Fibroblast of peridontal ligament (primary cell): ENCODE data around the gene SOX11.

Experiments
- DNase-seq: peaks from one replicate; pipeline ENCODE4 v3.0.0-alpha.2; 2010; ENCODE audit errors: extremely low read depth

The SOX11 gene

DNA sequence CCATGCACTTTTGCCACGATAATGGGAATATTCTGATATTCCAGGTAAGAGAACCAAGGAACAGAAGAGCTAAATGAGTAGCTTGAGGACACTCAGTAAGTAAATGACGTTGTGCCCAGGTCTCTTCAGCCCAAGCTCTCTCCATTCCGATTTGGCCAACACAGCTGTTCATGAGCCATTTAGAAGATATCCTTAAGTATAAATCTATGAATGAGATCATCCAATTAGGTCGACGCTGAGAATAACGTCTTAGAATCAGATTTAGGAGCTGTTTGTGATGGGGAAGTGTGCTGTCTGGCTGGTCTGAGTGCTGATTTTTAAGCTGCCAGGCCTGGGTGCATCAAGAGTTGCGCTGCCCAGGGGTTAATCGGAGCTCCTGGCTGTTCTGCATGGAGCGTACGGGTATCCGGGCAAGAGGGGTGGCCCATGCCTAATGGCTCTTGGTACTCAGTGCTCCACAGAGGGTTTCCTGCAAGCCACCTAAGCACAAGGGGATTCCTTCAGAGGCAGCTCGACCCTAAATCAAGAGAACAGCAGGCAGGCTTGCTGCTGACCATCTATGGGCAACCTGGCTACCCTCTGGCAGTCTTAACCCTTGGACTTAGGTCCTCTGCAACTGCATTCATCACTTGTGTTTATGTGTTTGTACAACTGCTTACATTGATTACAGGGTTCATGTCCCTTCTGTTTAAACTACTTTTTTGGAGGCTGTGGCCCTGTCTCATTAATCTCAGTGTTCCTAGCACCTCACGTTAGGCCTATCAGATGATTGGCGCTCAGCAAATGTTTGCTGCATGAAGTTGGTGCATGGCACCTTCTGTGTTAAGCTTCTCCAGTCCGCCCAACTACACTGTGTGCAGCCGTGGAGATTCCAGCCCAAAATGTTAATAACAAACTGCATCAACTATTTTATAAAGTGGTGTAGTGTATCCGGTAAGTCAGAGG, 31.9 kb downstream of the SOX11 start:
- DNase-seq, result no peak

DNA sequence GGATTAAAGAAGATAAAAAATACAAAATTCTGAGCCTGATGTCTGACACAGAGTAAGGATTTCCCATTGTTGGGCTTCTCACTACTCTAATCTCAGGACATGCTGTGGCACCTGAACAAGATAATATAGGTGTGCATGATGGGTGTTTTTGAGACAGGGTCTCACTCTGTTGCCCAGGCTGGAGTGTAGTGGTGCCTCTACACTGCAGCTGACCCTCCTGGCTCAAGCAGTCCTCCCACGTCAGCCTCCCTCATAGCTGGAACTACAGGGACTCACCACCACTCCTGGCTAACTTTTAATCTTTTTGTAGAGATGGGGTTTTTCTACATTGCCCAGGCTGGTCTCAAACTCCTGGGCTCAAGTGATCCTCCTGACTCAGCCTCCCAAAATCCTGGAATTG, 32.9 kb downstream of the SOX11 start:
- DNase-seq, result no peak

DNA sequence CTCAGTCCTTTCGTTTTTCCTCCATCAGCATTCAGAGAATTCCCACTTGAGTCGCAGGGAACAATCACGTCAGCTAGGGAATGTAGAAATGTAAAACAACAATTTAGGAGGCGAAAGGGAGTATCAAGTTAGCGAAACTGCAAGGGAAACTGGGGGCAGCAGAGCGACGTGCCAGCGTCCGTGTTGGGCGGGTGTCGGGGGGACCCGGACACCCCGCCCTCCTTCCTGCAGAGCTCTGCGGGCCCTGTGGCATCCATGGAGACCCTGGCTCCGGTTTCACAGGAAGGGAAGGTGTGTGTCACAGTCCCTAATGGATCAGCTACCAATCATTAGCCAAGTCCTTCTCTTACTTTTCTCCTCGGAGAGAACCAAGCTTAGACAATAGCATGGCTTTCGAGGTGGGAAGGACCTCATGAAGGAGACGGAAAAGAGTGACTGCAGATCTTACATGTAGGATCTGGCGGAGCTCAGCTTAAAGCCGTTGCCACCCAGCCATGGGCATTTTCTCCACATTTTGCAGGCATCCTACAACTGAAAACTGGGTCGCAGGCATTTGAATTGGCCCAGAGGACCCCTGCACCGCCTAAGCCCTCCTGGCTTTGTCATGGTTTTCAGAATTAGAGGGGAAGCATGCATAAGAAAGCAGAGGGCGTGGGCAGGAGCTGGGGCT, 33.7 kb downstream of the SOX11 start:
- no peak for DNase-seq

DNA sequence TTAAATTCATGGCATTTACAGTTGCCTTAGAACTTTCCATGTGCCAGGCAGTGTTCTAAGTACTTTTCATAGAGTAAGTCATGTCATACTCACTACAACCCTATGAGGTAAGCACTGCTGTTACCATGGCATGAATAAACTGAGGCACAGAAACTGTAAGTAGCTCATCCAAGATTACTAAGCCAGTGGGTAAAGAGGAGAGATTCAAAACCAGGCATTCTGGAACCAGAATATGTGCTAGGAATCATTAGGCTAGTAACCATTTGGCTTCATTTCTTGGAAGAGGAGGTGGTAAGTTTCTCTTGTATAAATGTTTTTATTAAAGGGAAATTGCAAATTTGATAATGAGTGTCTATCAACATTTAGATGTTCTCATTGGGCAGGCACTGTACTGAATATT, 35.1 kb downstream of the SOX11 start:
- DNase-seq, result no peak

DNA sequence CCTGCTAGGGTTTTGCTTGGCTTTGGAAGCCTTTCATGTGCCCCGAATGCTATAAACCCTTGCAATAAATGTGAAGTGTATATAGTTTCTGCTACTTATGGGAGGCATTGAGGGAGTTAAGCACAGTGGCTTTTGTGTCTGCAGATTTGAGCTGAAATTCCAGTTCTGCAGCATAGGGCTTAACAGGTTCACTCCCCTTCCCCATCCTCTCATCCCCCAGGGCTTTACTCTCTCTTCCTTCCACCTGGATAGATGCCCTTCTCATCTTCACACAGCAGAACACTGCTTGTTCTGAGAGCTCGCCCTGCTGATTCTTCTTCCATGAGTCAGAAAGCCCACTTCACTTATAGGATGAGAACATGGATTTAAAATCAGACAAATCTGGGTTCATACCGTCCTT, 37.2 kb downstream of the SOX11 start:
- DNase-seq, result no peak

DNA sequence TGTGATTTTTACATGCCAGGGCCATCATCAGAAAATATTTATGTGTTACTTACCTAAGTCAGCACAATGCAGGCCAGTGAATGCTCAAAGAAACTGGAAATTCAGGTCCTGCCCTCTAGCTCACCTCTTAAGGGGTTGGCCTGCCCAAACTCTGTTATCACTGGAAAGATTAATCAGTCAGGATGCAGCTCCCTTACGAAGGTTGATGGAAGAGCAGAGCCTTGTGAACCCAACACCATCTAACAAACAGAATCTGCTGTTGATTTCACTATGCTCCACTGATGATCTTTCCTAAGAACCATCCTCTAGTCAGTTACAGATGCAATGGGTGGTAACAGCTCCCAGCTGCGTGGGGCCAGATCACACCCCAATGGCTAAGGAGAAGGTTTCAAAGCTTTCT, 38.2 kb downstream of the SOX11 start:
- no peak for DNase-seq

DNA sequence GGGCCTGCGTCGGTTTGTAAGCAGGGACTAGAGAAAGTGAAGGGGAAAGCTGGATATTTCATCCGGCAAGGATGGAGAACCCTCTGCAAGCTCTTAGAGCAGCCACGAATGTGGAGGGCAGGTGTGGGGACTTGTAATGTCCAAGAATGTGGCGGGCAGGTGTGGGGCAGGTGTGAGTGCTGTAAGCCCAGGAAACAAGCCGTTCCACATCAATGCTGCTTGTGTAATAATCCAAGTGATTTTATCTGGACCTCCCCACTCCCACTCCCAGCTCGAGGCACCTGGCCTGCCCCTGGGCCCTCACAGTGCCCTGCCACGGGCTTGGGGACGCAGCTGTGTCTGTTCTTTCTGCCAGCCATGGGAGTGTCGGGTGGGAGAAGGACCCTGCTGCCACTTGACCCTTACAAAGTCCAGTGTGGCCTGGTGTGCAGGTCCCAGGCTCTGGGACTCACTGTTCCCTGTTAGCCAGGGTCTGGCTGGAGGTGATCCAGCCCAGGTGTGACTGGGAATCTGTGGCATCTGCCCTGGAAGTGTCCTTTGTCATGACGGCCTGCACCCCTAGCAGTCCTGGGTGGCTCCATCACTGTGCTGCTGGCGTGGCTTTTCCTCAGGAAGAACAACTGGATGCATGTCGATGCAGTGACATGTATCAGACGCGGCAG, 42.8 kb downstream of the SOX11 start:
- no peak for DNase-seq

DNA sequence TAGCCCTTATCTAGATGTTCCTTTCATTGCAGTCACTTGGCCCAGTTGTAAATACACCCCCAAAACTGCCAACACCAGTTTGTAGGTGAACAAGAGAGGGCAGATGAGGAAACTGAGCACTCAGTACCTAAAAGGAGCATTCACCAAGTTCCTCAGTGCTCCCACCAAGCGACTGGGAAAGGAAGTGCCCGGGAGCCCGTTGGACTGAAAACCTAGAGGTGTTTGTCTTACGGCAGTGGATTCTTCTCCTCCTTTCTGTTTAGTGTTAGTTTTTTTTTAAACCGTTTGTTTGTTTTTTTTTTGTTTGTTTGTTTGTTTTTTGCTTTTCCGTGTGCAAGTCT, 43.3 kb downstream of the SOX11 start:
- no peak for DNase-seq

DNA sequence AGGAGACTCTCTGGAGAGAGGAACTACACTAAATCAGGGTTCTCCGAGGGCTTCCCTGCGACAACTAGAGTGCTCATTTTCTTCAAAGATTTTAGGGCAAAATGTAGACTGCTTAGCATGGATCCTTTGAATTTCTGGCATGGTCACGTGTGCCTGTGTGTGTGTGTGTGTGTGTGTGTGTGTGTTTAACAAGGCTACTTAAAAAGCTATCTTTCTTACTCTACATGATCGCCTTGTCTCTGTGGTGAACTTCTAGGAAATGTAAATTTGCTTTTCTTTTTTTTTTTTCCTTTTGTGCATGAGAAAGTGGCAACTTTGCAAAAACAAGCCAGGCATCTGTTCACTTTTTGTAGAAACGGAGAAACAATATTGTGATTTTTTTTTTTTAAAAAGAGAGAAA, 43.9 kb downstream of the SOX11 start:
- DNase-seq, result no peak

DNA sequence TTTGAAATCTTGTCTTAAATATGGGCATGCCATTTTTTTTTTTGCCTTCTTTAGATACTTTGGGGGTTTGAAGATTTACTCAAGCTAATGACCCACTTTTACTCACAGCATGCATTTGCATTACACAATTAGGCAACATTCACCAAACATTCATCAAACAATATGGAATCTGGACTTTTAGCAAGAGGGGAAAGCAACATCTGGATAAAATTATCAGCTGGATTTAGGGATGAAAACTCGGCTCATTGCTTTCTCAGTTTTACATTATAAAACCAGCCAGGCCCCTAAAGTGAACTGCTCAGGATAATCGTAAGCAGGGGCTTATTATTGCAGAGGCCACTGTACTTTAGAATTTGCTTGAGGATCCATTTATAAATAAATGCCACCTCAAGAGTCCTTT, 44.7 kb downstream of the SOX11 start:
- no peak for DNase-seq

DNA sequence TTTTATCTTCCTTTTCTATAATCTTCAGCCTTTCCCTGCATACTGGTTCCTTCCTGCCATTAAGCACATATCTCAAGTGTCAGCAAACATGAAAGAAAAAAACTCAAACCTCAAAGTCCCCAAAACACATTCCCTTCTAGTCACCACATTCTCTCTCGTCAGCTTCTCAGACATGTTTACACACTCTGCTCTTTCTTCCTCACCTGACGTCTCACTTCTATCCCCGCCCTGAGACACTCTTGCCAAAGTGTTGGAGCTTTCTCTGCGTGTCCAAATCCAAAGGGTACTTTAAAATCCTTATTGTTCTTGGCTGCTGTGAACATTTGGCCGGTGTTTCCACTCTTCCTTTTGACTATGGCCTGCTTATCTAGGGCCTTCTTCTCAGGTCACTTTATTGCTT, 47.9 kb downstream of the SOX11 start:
- no peak for DNase-seq

DNA sequence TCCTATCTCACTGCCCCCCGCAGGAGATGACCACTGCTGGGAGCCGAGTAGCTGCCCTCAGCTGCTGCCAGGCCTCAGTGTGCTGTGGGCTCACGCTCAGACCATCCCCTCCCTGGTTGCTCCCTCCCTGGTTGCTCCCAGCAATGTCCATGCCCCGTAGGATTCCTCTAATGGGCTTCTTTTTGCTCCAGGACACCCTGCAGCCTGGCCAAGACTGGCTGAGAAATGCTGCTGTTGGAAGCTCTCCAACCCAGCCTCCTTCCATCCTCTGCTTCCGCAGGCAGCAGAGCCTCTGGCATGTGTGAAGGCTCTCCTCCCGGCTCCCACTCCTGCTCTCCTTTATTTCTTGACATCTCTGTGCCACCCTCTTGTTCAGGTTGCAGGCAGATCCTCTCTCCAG, 48.6 kb downstream of the SOX11 start:
- DNase-seq, result no peak

DNA sequence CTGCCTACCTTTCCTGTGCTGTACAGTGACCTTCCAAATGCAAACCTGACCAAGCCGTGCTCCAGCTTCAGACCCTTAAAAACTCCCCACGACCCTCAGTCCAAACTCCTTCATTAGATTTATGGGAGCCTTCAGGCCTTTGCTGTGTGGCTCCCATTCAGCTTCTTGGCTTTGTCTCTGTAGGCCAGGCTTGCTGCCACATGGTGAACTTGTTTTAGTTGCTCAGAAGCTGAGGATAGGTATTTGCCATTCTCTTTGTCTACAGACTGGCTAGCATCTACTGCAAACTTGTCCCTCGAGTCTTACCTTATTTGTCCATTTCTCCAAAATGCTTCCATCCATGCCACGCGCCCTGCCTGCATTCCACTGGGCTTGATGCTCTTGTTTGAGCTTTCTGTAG, 49.1 kb downstream of the SOX11 start:
- no peak for DNase-seq

DNA sequence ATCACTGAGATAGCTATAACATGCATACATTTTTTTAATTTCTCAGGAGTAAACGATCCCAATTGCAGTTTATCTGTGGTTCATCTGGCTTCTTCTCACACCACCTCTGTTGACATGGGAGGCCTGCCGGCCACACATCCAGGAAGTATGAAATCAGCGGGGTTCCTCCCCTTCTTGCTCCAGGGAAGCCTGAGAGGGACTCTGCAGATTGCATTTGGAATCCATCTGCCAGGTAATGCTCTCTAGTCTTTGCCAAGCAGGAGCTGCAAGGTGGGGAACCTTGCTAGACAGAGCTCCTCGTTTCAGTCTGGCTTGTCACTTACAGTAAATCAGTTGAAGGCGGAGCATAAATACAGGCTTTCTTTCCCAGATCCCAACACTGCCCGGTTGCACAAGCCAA, 49.9 kb downstream of the SOX11 start:
- DNase-seq, result no peak

DNA sequence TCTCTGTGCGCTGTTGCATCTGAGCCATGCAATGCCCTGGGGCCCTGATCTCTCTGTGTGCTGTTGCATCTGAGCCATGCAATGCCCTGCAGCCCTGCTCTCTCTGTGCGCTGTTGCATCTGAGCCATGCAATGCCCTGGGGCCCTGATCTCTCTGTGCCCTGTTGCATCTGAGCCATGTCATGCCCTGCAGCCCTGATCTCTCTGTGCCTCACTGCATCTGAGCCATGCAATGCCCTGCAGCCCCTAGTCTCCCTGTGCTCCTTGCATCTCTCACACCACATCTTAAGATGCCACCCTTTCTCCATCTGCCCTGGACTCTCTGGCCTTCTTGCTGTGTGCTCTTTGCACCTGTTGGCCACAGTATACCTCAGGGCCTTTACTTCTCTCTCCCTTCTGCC, 56.2 kb downstream of the SOX11 start:
- no peak for DNase-seq

DNA sequence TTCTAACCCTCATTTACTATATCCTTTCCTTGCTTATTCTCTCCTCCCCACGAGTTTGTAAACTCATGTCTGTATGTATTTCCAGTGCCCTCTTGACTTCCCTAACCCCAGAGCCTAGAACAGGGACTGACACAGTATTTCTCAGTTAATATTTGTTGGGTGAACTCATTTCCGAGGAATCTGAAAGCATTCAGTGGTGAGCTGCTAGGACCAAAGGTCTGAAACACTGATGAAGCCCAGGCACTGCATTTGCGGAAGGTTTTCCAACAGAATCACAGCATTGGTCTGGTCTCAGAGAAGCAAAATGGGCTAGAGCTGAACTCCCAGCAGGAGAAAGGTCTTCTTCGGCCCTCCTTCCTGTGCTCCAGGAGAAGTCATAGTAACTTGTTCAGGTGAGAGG, 56.8 kb downstream of the SOX11 start:
- DNase-seq, result no peak

DNA sequence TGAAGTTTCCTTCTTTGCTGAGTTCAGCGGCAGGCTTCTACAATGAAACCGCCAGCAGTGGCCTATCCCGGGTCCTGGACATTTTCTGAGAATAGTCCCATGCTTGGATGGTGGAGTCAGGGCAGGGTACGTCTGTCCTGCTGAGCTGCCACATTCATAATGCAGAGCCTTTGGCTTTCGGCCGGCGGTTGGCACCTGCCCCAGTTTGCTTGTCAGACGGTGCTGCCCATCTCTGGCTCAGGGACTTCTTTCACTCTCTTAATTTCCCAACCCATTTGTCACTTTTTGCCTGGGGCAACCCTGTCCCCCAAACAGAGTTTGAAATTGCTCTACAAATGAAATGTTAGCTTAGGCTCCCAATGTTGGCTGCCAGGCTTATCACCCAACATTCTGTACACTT, 57.2 kb downstream of the SOX11 start:
- no peak for DNase-seq
